Psoas muscle (tissue), 8 donors: ENCODE data around the gene DNAJC3. TPM values are rescaled to one million over a fixed set of nuclear protein-coding genes. Genes with fewer than 3 reads are reported as not detected.

Experiments used
- ATAC-seq, 4 donors: fragments of 200-7000 bp; cut with Tn5 transposase; one replicate each; pipeline ENCODE4 v1.9.1; 2020; ENCODE audit warnings: moderate library complexity in 3 of 4, mild to moderate bottlenecking in 2 of 4
- DNase-seq, 2 donors: peaks; one replicate each; pipeline ENCODE4 v3.0.0-alpha.2; 2020
- H3K27ac ChIP-seq: fragments of 200-600 bp; one replicate; pipeline ENCODE4 v1.8.0; 2022
- H3K27me3 ChIP-seq, 3 donors: fragments of 200-600 bp in 1 of 3; one replicate each; pipeline versions ENCODE4 v1.6.1 to v1.8.0; 2013 to 2022; ENCODE audit warnings: low read length in 2 of 3, mild to moderate bottlenecking in 2 of 3, moderate library complexity in 1 of 3; ENCODE audit not compliant: insufficient read depth in 3 of 3
- H3K36me3 ChIP-seq, 2 donors: fragments of 200-600 bp in 1 of 2; one replicate each; pipeline versions ENCODE4 v1.6.1 to v1.8.0; 2013 to 2022; ENCODE audit warnings: low read depth in 1 of 2, mild to moderate bottlenecking in 1 of 2, moderate library complexity in 1 of 2; ENCODE audit not compliant: insufficient read depth in 1 of 2
- H3K4me1 ChIP-seq: fragments of 200-600 bp; one replicate; pipeline ENCODE4 v1.8.0; 2022
- H3K4me3 ChIP-seq: fragments of 200-600 bp; one replicate; pipeline ENCODE4 v1.8.0; 2022; ENCODE audit warnings: mild to moderate bottlenecking
- H3K9me3 ChIP-seq: fragments of 200-600 bp; one replicate; pipeline ENCODE4 v1.8.0; 2022
- CTCF ChIP-seq: fragments of 200-600 bp; IDR thresholded peaks from one replicate; pipeline ENCODE4 v1.8.0; 2022; ENCODE audit warnings: antibody characterized with exemption
- WGBS, 3 donors: extraction: QIAGEN DNeasy Blood & Tissue Kit; methylation state at CpG; one replicate each; pipeline versions ENCODE4 v1.1.6 to v1.1.7; 2013; 5-methylcytosine and 5-hydroxymethylcytosine counted together
- intact Hi-C, 2 donors: fragments of 100-400 bp; cut with DNase I; formaldehyde crosslinking; loops; one replicate each; pipeline versions ENCODE4 v1.11.0 to v1.14.2; 2022
- polyA plus RNA-seq, 3 donors: library from polyadenylated mRNA; stranded (reverse); fragments of 200-250 nt; gene quantifications; one replicate each; pipeline ENCODE4 v1.2.3, GENCODE V29; 2013
- total RNA-seq, 4 donors: library from RNA; stranded (reverse); fragmentation: NEBNext Ultra II Directional in 2 of 4; extraction: Animal tissue kit (Norgen Biotek cat#: 25700) in 2 of 4; gene quantifications; one replicate each; pipeline versions ENCODE4 v1.2.1 to v1.2.4, GENCODE V29; 2021 to 2023
- donor health status: healthy with polysubstance abuse.
- donor health status: DM: no; HTN: no; CAD: no; lungs with moderate emphysema.
- donor health status: Bipolar disorder and iron deficiency.
- donor health status: healthy.
- donor health status: DM: yes; HTN: yes; CAD: no.
- donor health status: DM: no; HTN: no; CAD: no.
- donor health status: DM: no; HTN: no; CAD: no.
- donor health status: DM: yes; HTN: yes; CAD: no.

The DNAJC3 gene
- total and polyA plus RNA-seq, 7 donors, result 7.9 to 19.6 (median 11.8) TPM

DNA sequence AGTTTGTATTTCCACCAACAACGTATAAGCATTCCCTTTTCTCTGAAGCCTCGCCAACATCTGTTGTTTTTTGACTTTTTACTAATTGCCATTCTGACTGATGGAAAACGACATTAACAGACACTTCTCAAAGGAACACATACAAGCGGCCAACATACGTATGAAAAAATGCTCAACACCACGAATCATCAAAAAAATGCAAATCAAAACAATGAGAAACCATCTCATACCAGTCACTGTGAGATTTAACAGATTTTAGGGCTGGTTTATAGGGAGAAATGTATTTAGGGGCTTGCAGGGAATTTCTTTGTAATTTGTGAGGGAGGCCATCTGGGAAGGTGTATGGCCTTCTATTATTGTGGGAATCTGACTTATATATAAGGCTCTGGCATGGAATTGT lies 29.6 kb upstream of the DNAJC3 start:
- no peak overlapping the region for H3K4me3 ChIP-seq
- no peak overlapping the region for H3K27ac ChIP-seq
- intact Hi-C loops, result no loop called here
- ATAC-seq, result no peak
- no peak for TF ChIP-seq CTCF
- peaks cover 0 to 16% (median 0%) of the 10 kb centered on the region in 3 donors for H3K27me3 ChIP-seq
- no peaks in the 10 kb centered on the region for H3K9me3 ChIP-seq
- DNase-seq, result no peak
- WGBS, 3 donors, result 73 to 76% (median 73%) methylated on average over 6 of the region's 6 CpGs
- peaks cover 1% of the 10 kb centered on the region for H3K4me1 ChIP-seq
- H3K36me3 ChIP-seq, result no peaks in the 10 kb centered on the region

DNA sequence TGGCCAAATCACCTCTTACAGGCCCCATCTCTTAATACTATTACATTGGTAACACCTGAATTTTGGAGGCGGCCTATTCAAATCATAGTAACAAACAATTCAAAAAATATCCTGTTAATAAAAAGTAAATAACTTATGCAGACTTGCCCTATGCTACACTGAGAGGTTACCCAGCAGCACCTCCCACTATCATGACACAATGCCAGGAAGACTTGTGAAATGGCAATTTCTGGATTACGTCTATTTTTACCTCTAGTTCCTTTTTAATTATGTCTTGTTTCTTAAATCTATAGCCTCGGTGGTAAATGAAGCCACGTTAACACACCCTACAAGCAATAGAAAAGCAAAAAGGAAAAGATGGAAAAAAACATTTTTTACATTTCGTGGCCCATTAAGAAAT lies 26.2 kb upstream of the DNAJC3 start:
- WGBS, 3 donors, result 77 to 84% (median 81%) methylated on average over 5 of the region's 5 CpGs
- no peak for TF ChIP-seq CTCF
- Histone ChIP-seq H3K27me3 (no peaks in the 10 kb centered on the region), H3K36me3 (no peaks in the 10 kb centered on the region), H3K4me1 (no peaks in the 10 kb centered on the region), H3K4me3 (no peak overlapping the region), H3K9me3 (no peaks in the 10 kb centered on the region), H3K27ac (no peak overlapping the region)
- ATAC-seq (no peak), DNase-seq (no peak)
- intact Hi-C loops, result loop anchor here in 1 of 2 donors (10.0 kb wide), 1 partner anchor 156 kb away; no protein-coding TSS in a partner anchor

DNA sequence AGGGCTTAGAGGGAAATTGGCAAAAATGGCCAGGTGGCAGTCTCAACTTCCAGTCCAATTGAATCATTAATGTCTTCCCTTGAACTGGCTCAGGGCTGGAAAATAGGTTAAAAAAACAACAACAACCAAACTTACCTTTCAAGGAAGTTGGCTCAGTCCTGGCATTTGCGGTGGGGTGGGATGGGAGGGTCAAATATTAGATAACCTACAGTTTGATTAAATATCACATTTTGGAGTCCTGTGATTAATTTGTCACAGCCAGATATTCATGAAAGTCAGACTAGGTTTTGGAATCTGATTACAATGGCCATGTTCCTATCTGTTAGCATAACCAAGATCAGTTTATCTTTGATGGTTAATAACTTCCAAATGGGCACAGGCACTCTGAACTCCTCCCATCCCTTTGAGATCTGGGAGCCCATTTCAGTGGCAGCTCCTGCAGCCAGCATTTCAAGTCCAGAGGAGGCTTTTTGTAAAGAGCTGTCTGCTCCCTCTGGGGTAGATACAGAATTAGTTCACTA lies 24.6 kb upstream of the DNAJC3 start:
- Histone ChIP-seq H3K27ac (no peak overlapping the region), H3K27me3 (peaks cover 0 to 3% (median 0%) of the 10 kb centered on the region in 3 donors), H3K36me3 (no peaks in the 10 kb centered on the region), H3K4me3 (no peak overlapping the region), H3K4me1 (no peaks in the 10 kb centered on the region), H3K9me3 (no peaks in the 10 kb centered on the region)
- DNase-seq (no peak), ATAC-seq (no peak)
- 50 to 93% (median 90%) methylated on average over 1 of the region's 1 CpG for WGBS, 3 donors
- intact Hi-C loops, result loop anchor here in 1 of 2 donors (10.0 kb wide), 1 partner anchor 158 kb away; no protein-coding TSS in a partner anchor
- TF ChIP-seq CTCF, result no peak

DNA sequence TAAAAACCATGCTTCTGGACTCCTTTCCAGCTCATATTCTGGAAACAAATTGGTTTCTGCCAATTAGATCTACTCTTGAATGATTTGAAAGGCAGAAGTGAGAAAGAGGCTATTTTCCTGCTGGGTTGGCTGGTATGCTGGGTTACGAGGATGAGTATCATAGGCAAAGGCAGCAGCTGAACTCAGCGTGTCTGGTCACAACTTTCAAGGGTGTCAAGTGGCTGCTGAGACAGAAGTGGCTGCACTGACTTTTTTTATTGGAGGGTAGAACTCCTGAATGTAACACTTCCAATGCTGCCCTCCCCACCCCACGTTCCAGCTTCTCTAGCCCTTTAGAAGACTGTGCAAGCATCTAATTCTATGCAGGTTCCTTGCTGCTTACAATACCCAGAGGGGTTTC lies 24.1 kb upstream of the DNAJC3 start:
- intact Hi-C loops, result loop anchor here in 1 of 2 donors (10.0 kb wide), 1 partner anchor 158 kb away; no protein-coding TSS in a partner anchor

More for the DNA sequence above, 24.1 kb upstream of the DNAJC3 start:
- DNase-seq (no peak), ATAC-seq (no peak)
- H3K4me3 ChIP-seq, result no peak overlapping the region
- H3K27me3 ChIP-seq, result peaks cover 0 to 3% (median 0%) of the 10 kb centered on the region in 3 donors
- H3K36me3 ChIP-seq, result no peaks in the 10 kb centered on the region
- 30 to 44% (median 39%) methylated on average over 3 of the region's 3 CpGs for WGBS, 3 donors
- H3K4me1 ChIP-seq, result no peaks in the 10 kb centered on the region
- no peak overlapping the region for H3K27ac ChIP-seq
- no peak for TF ChIP-seq CTCF
- H3K9me3 ChIP-seq, result no peaks in the 10 kb centered on the region
